Posterior cingulate gyrus (tissue), 11 donors: ENCODE results near the gene CCDC192.

Experiments
- DNase-seq, 10 donors: peaks; one replicate each; pipeline versions ENCODE4 v3.0.0 to v3.0.0-alpha.2; 2020 to 2021; ENCODE audit warnings: mixed read lengths in 3 of 10
- intact Hi-C: fragments of 100-400 bp; cut with DNase I; formaldehyde crosslinking; loops from one replicate; pipeline ENCODE4 v1.15.1; 2023

CCDC192 gene

DNA sequence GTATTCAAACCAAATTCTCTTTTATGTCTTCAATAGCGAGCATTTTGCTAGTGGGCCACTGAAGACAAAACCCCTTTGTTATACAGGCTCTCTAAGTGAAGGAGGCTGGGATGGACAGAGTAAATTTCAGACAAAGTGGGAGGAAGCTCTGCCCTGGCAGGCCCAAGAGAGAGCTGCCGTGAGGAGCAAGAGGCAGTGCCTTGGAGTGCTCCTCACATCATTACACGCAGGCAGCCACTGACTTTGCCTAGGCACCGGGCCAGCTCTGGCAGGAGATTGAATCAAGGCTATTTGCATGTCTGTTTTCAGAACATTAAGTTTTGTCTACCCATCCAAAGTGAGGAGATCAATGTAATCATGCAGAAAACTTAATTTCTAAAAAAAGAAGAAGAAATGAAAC lies 167.7 kb downstream of the CCDC192 start:
- peak in 9 of 10 donors; percentile 39 to 91 (median 57) for DNase-seq
- intact Hi-C loops = loop anchor here (10.0 kb wide), 1 partner anchor 306 kb away; no protein-coding TSS in a partner anchor

DNA sequence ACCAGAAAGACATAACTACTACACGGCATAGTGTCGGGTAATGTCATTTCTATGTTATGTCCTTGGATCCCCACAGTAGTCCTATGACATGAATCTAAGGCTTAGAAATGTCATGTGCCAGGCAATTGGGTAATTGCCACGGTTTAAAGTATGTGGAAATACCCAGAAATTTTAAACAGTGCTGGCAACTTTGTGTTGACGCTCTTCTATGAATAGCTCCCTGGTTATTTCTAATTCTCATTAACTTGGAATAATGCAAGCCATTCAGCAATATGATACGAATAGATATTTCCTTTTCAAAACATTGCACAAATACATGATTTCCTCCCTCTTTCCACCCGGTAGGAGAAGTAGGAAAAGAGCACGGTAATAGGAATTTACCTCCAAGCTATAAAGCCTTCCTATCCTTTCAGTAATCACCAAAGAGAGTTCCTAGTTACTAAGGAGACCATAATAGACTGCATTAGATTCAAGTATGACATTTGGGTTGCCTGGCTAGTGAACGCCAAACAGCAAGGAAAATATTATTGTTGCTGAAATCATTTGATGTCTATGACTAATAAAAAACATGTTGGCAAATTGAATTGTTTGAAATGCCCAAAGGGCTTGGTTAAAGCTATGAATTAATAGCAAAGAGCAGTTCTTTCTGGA lies 168.4 kb downstream of the CCDC192 start:
- DNase-seq = no peak
- intact Hi-C loops = loop anchor here (10.0 kb wide), 1 partner anchor 307 kb away; no protein-coding TSS in a partner anchor

DNA sequence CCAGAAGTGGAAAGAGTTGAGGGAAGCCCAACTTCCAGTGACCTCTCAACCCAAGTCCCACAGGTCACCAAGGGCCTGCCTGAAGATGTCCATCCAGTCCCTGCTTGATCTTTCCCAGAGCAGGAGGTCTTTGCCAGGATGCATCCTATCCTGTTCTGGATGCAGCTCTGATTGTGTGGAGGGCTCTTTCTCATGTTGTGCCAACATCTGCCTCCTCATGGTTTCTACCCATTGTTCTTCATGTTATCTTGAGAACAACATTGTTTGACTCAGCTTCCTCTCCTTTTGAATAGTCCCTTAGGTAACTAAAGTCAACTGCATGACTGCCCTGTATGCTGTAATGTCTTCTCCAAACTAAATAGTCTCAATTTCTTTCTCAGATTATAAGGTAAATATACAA lies 169.3 kb downstream of the CCDC192 start:
- intact Hi-C loops = loop anchor here (10.0 kb wide), 1 partner anchor 308 kb away; no protein-coding TSS in a partner anchor

DNA sequence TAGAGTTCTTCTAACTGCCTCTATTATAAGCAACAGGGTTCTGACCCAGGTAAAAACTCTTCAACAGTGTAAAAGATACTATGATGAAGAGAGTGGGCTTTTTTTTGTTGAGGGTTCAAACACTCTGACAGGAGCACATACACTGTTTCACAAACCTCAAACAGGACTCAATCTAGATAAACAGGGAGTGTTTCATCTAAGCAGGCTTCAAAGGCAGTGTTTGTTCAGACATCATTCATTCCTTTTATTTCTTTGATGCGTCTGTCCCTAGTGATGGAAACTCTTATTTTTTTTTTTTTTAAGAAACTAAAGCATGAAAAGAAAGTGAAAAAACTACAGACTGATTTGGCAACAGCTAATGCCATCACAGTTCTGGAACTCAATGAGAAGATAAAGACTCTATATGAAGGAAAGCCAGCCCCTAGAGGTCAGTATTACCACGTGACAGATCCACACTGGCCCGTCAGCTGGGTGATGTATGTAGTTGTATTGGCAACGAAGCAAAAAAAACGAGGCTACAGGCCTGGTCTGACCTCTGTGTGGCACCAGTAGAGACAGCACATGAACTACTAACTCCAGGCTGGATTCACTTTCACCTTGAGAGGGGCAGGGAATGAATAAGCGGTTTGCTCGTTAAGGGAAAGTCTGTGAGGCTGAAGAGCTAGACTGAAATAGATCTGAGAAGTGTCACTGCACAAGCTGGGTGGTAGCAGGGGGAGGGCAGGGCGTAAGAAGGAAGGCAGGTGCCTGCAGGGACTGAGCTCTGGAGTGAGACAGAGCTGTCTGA lies 172.2 kb downstream of the CCDC192 start:
- intact Hi-C loops = loop anchor here (1.0 to 10.0 kb wide), 3 partner anchors 207 to 326 kb away; partner anchors contain the start of gene SLC12A2
- peak in 7 of 10 donors; percentile 19 to 90 (median 54) for DNase-seq

More for the DNA sequence above, 169.3 kb downstream of the CCDC192 start:
- no peak for DNase-seq

DNA sequence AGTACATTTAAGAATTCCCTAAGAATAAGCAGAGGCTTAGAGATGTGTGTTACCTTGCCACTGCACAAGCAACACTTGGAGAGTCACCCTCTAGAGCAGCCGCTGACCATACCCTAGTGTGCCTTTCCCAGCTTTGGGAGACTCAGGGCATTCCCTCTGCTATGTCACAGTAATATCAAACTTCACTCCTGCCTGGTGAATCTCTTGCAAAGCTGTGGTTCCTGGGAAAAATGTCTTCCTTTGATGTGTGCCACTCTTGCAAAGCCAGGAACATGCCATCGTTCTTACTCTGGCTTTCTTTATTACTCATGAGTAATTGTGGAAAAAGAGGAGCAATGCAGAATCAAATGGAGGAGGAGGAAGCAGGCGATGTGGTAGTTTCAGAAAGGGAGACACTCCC lies 173.2 kb downstream of the CCDC192 start:
- intact Hi-C loops = loop anchor here (5.0 to 10.0 kb wide), 2 partner anchors 206 to 312 kb away; partner anchors contain the start of gene SLC12A2
- DNase-seq = no peak

DNA sequence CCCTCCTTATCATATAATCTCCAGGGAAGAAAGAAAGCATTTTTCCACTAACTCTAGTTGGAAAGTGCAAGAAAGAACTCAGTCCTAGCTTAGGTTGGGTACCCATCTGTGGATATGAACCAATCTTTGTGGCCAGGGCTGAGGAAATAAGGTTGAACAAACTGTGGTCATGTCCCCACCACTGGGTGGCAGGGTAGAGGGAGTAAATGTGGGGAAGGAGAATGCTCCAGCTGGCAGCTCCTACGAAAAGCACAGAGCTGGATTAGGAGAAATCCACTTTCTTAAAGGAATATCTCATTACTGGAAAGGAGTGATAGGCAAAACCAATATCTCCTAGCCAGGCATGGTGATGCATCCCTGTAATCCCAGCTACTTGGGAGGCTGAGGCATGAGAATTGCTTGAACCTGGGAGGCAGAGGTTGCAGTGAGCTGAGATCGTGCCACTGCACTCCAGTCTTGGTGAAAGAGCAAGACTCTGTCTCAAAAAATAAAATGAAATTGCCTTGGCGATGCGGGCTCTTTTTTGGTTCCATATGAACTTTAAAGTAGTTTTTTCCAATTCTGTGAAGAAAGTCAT lies 175.1 kb downstream of the CCDC192 start:
- intact Hi-C loops = loop anchor here (5.0 to 10.0 kb wide), 2 partner anchors 204 to 313 kb away; partner anchors contain the start of gene SLC12A2
- peak in 5 of 10 donors; percentile 11 to 84 (median 39) for DNase-seq

DNA sequence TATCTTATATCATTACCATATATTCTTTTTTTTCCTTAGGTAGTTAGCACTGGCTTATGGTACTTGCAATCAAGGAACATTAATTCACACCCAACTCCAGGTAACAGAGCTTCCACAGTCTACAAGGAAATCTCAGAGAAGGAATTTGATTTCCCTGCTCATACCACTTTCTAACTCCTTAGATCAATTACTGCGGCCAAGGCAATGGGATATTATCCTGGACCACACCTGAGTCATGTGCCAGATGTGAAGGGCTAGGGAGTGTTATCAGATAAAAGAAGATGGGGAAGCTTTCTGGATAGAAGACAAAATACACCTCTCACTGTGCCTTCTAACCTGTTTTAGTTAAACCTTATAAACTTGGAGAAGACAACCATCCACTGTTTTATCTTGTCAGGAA lies 181.2 kb downstream of the CCDC192 start:
- intact Hi-C loops = no loop called here
- no peak for DNase-seq

DNA sequence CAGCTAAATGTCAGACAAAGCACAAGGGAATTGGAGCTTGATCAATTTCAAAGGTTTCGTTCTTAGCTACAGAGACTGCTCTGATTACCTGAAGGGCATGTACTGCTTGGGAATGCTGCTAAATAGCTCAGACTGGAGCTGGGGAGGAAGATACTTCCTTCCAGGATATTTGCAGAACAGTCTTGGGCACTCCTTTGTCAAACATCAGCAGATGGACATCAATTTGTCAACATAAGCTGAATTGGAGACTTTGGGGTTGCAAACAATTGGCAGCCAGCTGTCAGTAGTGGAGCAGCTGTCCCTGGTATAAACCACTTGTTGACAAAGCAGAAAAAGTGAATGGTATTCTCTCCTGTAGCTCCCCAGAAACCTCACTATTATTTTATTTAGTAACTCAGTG lies 182.0 kb downstream of the CCDC192 start:
- intact Hi-C loops = no loop called here
- DNase-seq = no peak

DNA sequence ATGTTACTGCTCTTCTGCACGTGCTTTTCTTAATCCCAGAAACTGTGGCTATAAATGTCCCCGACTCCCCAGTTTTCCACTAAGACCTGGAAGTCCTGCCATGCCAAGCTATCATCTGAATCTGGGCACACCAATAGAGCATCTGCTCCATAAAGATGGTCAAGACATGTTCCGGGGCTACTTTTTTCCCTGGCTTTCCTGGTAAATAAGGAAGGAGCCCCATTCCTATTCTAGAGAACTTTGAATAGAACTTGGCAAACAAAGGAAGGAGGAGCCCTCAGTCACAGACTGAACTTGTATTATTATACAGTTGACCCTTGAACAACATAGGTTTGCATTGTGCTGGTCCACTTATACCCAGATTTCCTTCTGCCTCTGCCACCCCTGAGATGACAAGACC lies 182.9 kb downstream of the CCDC192 start:
- intact Hi-C loops = no loop called here
- no peak for DNase-seq

DNA sequence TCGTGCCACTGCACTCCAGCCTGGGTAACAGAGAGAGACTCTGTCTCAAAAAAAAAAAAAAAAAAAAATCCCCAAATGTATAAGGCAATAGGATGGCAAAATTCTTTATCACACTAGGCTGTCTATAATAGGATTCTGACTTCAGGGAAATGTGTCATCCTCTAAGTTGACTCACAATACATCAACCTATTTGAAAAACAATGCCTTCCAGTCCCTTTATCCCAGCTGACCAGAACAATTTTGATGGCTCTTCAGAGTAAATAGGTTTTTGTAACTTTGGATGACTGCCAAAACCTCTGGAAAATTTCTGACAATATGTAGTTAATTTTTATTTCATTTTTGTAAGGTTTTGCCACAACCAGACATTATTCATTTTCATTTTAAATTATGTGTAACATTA lies 184.1 kb downstream of the CCDC192 start:
- no peak for DNase-seq
- intact Hi-C loops = no loop called here

DNA sequence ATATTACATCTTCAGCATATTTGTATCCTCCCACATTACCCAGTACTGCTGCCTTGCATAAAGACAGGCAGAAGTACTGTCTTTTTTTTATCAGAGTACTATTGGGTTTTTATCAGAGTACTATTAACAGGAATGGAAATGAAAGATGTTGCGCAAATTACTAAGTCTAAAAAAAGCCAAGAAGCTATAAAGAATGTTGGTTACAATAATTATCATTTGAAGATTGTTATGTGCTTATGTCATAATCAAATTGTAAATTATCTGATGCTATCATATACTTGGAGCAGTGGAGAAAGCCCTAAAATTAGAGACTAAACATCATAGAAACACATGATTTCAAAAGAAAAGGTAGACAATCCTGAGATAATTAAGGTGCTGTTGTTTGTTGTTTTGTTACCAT lies 188.8 kb downstream of the CCDC192 start:
- intact Hi-C loops = no loop called here
- DNase-seq = no peak

DNA sequence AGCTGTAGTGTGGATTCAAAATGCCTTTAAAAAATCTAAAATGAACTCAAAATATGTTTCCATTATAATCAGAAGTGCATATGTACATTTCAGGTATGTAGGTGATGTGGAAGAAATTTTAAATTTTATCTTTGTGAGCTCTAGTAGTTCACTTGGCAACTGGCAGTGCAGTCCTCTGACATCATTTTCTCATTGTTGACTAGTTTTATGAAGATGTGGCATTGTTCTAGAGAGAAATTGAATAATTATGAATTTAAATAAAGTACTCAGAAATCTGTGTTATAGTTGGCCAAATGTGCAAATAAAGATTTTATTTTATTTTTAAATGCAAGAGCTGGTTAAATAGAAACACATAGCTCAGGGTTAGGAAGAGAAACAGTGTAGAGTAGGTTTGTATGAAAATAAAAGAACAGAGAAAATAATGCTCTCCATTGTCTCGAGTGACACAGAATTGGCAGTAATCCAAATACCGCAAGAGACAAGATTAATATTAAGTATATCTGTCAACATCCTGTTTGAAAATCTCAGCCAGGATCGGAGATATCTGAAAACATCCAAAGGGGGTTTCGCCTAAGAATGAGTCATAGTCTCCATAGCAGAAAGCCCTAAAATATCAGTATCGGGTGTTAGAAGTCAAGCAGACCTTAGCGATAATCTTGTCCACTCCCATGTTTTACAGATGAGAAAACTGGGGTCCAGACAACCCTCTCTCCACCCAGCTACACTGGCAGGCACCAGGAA lies 189.4 kb downstream of the CCDC192 start:
- intact Hi-C loops = no loop called here
- no peak for DNase-seq

DNA sequence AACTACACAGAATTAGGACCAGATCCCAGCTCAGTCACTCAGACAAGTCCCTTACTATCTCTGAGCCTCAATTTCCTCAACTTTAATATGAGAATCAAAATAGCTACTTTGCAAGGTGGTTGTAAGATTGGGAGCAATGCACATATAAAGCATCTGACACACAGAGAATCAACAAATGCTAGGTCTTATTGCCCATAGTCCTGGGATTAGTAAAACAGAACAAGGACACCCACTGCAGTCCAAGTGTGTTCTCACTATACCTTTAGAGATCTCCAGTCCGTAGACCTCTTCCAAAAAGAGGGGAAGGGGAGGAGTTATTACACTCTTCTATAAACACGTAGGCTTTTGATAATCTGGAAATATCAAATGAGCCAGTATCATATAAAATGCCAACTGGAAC lies 190.0 kb downstream of the CCDC192 start:
- no peak for DNase-seq
- intact Hi-C loops = no loop called here

DNA sequence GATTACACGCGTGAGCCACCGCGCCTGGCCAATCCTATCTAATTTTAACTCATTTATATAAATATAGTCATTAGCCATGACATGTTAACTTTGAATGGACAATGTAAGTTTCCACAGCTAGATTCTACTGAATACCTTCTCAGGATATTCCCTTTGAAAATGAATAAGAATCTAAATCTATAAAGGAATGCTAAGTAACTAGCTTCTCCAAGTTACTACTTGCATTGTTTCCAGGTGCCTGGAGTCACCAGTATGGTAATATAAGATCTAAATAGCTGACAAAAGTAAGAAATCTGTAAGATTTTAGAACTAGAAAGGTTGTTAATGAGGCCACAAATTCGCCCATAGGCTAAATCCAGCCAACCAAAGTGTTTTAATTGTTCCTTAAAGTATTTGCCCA lies 191.3 kb downstream of the CCDC192 start:
- DNase-seq = no peak
- intact Hi-C loops = no loop called here

DNA sequence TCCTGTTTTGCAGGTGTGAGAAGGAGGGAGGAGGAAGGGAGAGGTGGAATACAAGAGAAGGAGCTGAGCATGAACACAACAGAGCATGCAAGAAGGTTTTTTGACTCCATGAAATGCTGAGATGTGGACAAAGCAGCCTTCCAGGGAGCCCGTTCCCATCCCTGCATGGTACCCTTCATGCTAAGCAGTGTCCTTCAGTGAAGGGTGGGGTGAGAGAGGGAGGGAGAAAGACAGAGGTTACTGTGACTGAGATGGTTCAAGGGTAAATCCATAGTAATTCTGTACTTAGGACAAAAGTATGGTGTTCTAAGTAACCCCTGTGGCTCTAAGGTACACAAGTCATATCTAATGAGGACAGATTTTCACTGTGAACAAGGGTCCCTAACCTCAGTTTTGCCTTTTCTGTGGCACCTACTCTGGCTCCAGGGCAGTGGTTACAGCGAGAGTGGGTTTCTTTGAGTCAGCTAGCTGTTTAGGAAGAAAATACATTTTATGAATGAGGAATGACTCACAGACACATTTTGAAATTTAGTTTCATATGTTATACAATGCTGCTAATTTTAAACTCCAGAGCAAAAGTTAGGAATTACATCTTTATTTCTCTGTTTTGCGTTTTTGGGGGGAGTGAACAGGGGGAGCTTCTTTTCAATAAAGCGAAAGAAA lies 195.5 kb downstream of the CCDC192 start:
- no peak for DNase-seq

DNA sequence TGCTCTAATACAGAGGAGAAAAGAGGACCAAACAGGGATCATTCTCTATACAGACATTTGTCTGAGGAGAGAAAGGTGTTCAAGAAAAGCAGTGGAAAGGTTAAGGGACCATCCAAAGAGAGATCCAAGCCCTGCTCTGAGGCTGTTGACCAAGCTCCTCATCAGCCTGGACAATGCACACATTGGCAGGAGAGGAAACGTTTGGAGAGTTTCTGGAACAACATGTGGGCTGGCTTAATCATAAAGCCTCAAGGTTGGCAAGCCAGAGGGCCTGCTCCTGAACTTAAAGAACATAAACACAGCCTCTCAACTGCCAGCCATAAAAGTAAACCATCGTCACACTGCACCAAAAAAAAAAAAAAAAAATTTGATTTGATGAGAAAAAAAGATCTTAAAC lies 196.0 kb downstream of the CCDC192 start:
- no peak for DNase-seq
- intact Hi-C loops = no loop called here

More for the DNA sequence above, 195.5 kb downstream of the CCDC192 start:
- intact Hi-C loops = no loop called here

DNA sequence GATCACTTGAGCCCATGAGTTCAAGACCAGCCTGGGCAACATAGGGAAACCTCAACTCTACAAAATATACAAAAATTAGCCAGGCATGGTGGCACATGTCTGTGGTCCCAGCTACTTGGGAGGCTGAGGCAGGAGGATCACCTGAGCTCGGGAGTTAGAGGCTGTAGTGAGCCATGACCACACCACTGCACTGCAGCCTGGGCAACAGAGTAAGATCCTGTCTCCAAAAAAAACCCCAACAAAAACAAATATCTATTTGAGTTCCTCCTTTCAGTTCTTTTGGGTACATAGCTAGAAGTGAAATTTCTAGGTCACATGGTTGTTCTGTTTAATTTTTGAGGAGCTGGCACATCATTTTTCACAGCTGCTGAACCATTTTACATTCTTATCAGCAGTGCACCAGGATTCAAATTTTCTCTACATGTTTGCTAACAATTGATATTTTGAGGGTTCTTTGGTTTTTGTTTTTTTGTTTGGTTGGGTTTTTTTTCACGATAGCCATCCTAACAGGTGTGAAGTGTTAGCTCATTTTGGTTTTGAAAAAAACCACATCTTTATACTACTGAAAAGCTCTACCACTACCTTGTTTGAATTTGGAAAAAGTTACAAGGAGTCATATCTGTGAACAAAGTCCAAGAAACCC lies 203.5 kb downstream of the CCDC192 start:
- intact Hi-C loops = no loop called here
- DNase-seq = no peak

DNA sequence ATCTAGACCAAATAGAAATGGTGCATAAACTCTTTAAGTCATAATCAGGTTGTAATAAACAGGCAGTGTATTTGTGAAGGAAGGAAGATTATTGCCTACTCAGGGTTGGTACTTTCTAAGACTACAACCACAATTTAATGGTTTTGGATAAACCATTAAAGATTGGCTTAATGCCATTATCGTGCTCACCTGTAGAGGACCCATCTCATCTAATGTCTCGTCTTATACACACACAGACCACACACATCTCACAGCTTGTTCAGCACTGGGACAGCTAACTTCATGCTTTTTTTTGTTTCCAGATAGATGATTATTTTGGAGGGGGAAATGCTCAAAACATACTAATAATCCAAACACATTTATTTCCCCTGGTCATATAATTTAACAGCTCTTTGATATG lies 204.7 kb downstream of the CCDC192 start:
- intact Hi-C loops = no loop called here
- DNase-seq = no peak

DNA sequence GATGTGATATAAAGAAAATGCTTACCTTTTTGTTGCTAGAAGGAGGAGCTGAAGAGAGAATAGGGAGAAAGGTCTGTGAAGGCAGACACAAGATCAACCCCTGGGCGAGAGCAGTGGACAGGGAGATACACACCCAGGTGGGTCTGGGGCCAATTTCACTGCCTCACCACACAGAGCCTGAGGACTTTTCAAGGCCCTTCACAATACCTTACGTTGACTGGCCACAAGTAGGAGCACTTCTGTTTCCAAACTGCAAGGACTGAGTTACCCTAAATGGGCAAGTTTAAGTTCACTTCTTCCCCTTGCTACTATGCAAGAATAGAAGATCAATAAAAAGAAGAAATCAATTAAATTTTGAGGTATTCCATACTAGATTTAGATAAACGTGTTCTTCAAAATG lies 205.9 kb downstream of the CCDC192 start:
- intact Hi-C loops = no loop called here
- no peak for DNase-seq

DNA sequence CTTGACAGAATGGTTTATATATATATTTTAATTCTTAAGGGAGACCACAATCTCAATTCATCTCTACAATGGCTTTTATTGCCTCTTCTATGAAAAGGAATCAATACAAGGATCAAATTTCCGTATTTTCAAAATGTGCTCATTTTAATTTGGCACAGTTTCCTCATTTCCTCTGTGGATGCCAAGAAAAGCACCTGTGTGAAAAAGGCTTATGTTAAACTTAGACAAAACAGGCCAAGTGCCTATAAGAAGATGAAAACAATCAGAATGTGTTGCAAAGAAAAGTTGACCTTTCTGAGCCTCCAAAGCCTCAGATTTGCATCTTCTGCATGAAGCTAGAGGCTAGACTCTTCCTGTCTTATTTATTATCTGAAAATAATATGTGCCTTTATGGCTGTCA lies 206.6 kb downstream of the CCDC192 start:
- DNase-seq = no peak
- intact Hi-C loops = no loop called here
